ENCODE results near the gene PTPRG. TPM values are rescaled to one million over a fixed set of nuclear protein-coding genes. Genes with fewer than 3 reads are reported as not detected.

PTPRG gene
- total RNA-seq, 1 experiment from 2014 or later: 0.73 TPM

- Histone ChIP-seq H3K9ac (ENCODE audit: low read length) (no peak overlapping the region), H3F3A (ENCODE audit: low read length, unreplicated experiment) (no peaks in the 10 kb centered on the region), H4K20me1 (ENCODE audit: low read length) (no peaks in the 10 kb centered on the region), H3K4me2 (ENCODE audit: low read length) (no peak overlapping the region), H3K36me3 (ENCODE audit: low read depth, low read length) (no peaks in the 10 kb centered on the region), H3K4me3 (ENCODE audit: low read length) (no peak overlapping the region), H3K27me3 (ENCODE audit: low read length) (no peaks in the 10 kb centered on the region), H3K27ac (ENCODE audit: low read length) (no peak overlapping the region), H3K79me2 (ENCODE audit: low read length) (no peaks in the 10 kb centered on the region), H3K9me3 (ENCODE audit: low read length) (no peaks in the 10 kb centered on the region), H2AFZ (ENCODE audit: low read length) (no peak overlapping the region), H3K4me1 (ENCODE audit: insufficient read depth, low read length) (no peaks in the 10 kb centered on the region), H3K9me2 (replicated peaks; ENCODE audit: low read length) (no peaks in the 10 kb centered on the region)
- DNase-seq (no peak), ATAC-seq (no peak)
- no TSS peak for BruUV-seq (replicated peaks)
- no peak for TF ChIP-seq EZH2 (IDR thresholded peaks at IDR 0.05; ENCODE audit: low read length, unreplicated experiment)
- TF ChIP-seq EZH2phosphoT487 (IDR thresholded peaks at IDR 0.05; ENCODE audit: borderline replicate concordance, low read length): no peak
- TF ChIP-seq CTCF (conservative IDR thresholded peaks at IDR 0.05; ENCODE audit: low read depth, low read length): no peak
- ChIA-PET CTCF (no interaction called here), POLR2A (ENCODE audit: unreplicated experiment) (no interaction called here)
- intact Hi-C loops (cut with micrococcal nuclease): no loop called here
Measured at GRCh38 chr3:62203152-62203551, 641.8 kb downstream of the PTPRG start.

DNA sequence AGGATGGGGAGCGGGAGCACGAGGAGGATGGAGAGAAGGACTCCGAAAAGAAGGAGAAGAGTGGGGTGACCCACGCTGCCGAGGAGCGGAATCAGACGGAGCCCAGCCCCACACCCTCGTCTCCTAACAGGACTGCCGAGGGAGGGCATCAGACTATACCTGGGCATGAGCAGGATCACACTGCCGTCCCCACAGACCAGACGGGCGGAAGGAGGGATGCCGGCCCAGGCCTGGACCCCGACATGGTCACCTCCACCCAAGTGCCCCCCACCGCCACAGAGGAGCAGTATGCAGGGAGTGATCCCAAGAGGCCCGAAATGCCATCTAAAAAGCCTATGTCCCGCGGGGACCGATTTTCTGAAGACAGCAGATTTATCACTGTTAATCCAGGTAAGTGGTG lies 642.2 kb downstream of the PTPRG start:
- ChIA-PET CTCF (no interaction called here), POLR2A (ENCODE audit: unreplicated experiment) (no interaction called here)
- TF ChIP-seq EZH2phosphoT487 (IDR thresholded peaks at IDR 0.05; ENCODE audit: borderline replicate concordance, low read length) (no peak), CTCF (conservative IDR thresholded peaks at IDR 0.05; ENCODE audit: low read depth, low read length) (no peak), EZH2 (IDR thresholded peaks at IDR 0.05; ENCODE audit: low read length, unreplicated experiment) (no peak)
- Histone ChIP-seq H3K9me3 (ENCODE audit: low read length) (no peaks in the 10 kb centered on the region), H4K20me1 (ENCODE audit: low read length) (no peaks in the 10 kb centered on the region), H3K4me1 (ENCODE audit: insufficient read depth, low read length) (no peaks in the 10 kb centered on the region), H3K79me2 (ENCODE audit: low read length) (no peaks in the 10 kb centered on the region), H3K4me3 (ENCODE audit: low read length) (no peak overlapping the region), H3K27ac (ENCODE audit: low read length) (no peak overlapping the region), H3K4me2 (ENCODE audit: low read length) (no peak overlapping the region), H3F3A (ENCODE audit: low read length, unreplicated experiment) (no peaks in the 10 kb centered on the region), H2AFZ (ENCODE audit: low read length) (no peak overlapping the region), H3K9ac (ENCODE audit: low read length) (no peak overlapping the region), H3K9me2 (replicated peaks; ENCODE audit: low read length) (no peaks in the 10 kb centered on the region), H3K27me3 (ENCODE audit: low read length) (no peaks in the 10 kb centered on the region), H3K36me3 (ENCODE audit: low read depth, low read length) (no peaks in the 10 kb centered on the region)
- ATAC-seq: no peak
- DNase-seq: no peak
- BruUV-seq (replicated peaks): no TSS peak
- intact Hi-C loops (cut with micrococcal nuclease): no loop called here

GRCh38 chr3:62207197-62207596 lies 645.8 kb downstream of the PTPRG start:
- ChIA-PET POLR2A (ENCODE audit: unreplicated experiment) (no interaction called here), CTCF (interaction anchor here (0.6 kb wide), 1 partner anchor 1740 kb away, joined by 7 read pairs; no protein-coding TSS in a partner anchor)
- H3K9me3 ChIP-seq (ENCODE audit: low read length): no peaks in the 10 kb centered on the region
- intact Hi-C loops (cut with micrococcal nuclease): no loop called here
- no peak overlapping the region for H3K4me3 ChIP-seq (ENCODE audit: low read length)
- H3K79me2 ChIP-seq (ENCODE audit: low read length): no peaks in the 10 kb centered on the region
- H3F3A ChIP-seq (ENCODE audit: low read length, unreplicated experiment): no peaks in the 10 kb centered on the region
- H3K4me2 ChIP-seq (ENCODE audit: low read length): no peak overlapping the region
- H2AFZ ChIP-seq (ENCODE audit: low read length): no peak overlapping the region
- H3K36me3 ChIP-seq (ENCODE audit: low read depth, low read length): no peaks in the 10 kb centered on the region
- BruUV-seq (replicated peaks): no TSS peak
- H3K27ac ChIP-seq (ENCODE audit: low read length): no peak overlapping the region
- H3K9me2 ChIP-seq (replicated peaks; ENCODE audit: low read length): 0 out of 2 replicates have a peak, but pooled peaks cover 4% of the 10 kb centered on the region
- no peak overlapping the region for H3K9ac ChIP-seq (ENCODE audit: low read length)
- ATAC-seq (no peak), DNase-seq (no peak)
- H4K20me1 ChIP-seq (ENCODE audit: low read length): no peaks in the 10 kb centered on the region
- TF ChIP-seq EZH2phosphoT487 (IDR thresholded peaks at IDR 0.05; ENCODE audit: borderline replicate concordance, low read length) (no peak), EZH2 (IDR thresholded peaks at IDR 0.05; ENCODE audit: low read length, unreplicated experiment) (no peak), CTCF (conservative IDR thresholded peaks at IDR 0.05; ENCODE audit: low read depth, low read length) (no peak)
- no peaks in the 10 kb centered on the region for H3K4me1 ChIP-seq (ENCODE audit: insufficient read depth, low read length)
- no peaks in the 10 kb centered on the region for H3K27me3 ChIP-seq (ENCODE audit: low read length)

All from PC-3 (cell line).